ENCODE measurements around the gene FXYD1. TPM values are rescaled to one million over a fixed set of nuclear protein-coding genes. Genes with fewer than 3 reads are reported as not detected.

FXYD1 gene
- total and polyA plus RNA-seq, 2 of the 8 experiments (the other 6 are each of a cell fraction or from before 2014, with no cell fraction given), result 1.6 to 8.1 TPM

DNA sequence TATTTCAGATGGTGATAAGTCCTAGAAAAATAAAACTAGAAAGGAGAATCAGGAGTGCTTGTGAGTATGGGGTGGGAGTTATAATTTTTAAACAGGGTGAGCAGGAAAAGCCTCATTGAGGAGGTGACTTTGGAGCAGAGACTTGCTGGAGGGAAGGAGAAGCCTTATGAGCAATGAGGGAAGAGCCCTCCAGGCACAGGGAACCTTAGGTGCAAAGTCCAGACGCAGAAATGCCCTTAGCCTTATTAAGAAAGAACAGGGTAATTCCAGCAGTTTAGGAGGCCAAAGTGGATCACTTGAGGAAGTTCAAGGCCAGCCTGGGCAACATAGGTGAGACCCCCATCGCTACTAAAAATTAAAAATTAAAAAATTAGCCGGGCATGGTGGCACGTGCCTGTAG lies 44.0 kb upstream of the FXYD1 start (continued):
- no peak for TF ChIP-seq SUZ12 (IDR thresholded peaks at IDR 0.05; ENCODE audit: low read length)
- no peak for TF ChIP-seq SRF (IDR thresholded peaks at IDR 0.05; ENCODE audit: low read depth, low read length)
- TF ChIP-seq CHD2 (IDR thresholded peaks at IDR 0.05; ENCODE audit: low read length), result no peak
- TF ChIP-seq EGR1 (IDR thresholded peaks at IDR 0.05; ENCODE audit: borderline replicate concordance, low read depth, low read length), result no peak
- no peak for TF ChIP-seq JUN (IDR thresholded peaks at IDR 0.05; ENCODE audit: low read depth, low read length)
- no peak for TF ChIP-seq CEBPB (IDR thresholded peaks at IDR 0.05; ENCODE audit: low read depth, low read length)

Data from H1 (cell line).